Endothelial cell of umbilical vein (primary cell): ENCODE data around the gene GAS7. TPM values are rescaled to one million over a fixed set of nuclear protein-coding genes. Genes with fewer than 3 reads are reported as not detected.

Experiments used
- BruUV-seq: library from RNA; stranded (reverse); fragments of 400-500 nt; replicated peaks from 2 replicates; lab custom pipeline; 2021; lab: Mats Ljungman, UMichigan
- CTCF ChIA-PET: fragments of 300-600, 350-600 bp; sonication (Branson Sonifier 250); formaldehyde crosslinking; loops from one replicate; lab custom pipeline; 2021; ENCODE audit warnings: antibody characterized with exemption, inconsistent platforms; lab: Charles Lee
- POLR2A ChIA-PET: fragments of 300-600, 350-600 bp; sonication (Branson Sonifier 250); formaldehyde crosslinking; loops from one replicate; lab custom pipeline; 2021; ENCODE audit warnings: antibody characterized with exemption, inconsistent platforms; lab: Charles Lee
- DNase-seq: peaks from one replicate; pipeline ENCODE4 v3.0.0-alpha.2; 2011; ENCODE audit warnings: low read depth, low spot score
- FAIRE-seq: peaks from 2 replicates; lab custom pipeline; 2011; peaks lifted over from hg19 to GRCh38; lab: Jason Lieb, UNC
- H2AFZ ChIP-seq: 2 replicates; pipeline ENCODE4 v1.6.0; 2012; ENCODE audit warnings: low read depth, low read length, control low read depth, inconsistent platforms
- H3K27ac ChIP-seq: 2 replicates; pipeline ENCODE4 v1.5.1; 2011; ENCODE audit warnings: low read depth, mild to moderate bottlenecking, control low read depth, low read length, moderate library complexity; ENCODE audit not compliant: insufficient read depth
- H3K27me3 ChIP-seq, 2 experiments: 2 replicates each; pipeline versions ENCODE4 v1.6.0 to v1.6.1; 2011; ENCODE audit warnings: low read length in 2 of 2, mixed read lengths in 1 of 2; ENCODE audit not compliant: control insufficient read depth in 2 of 2, insufficient read depth in 2 of 2
- H3K36me3 ChIP-seq, 2 experiments: 2 replicates in 1 of 2; 3 replicates in 1 of 2; pipeline ENCODE4 v1.5.1; 2011; ENCODE audit warnings: low read length in 2 of 2, mild to moderate bottlenecking in 1 of 2, moderate library complexity in 1 of 2; ENCODE audit not compliant: control insufficient read depth in 2 of 2, insufficient read depth in 2 of 2; ENCODE audit errors: extremely low read depth in 1 of 2
- H3K4me1 ChIP-seq: 3 replicates; pipeline ENCODE4 v1.5.1; 2011; ENCODE audit warnings: mild to moderate bottlenecking, low read length; ENCODE audit not compliant: control insufficient read depth, insufficient read depth; ENCODE audit errors: extremely low read depth
- H3K4me2 ChIP-seq: 2 replicates; pipeline ENCODE4 v1.6.1; 2011; ENCODE audit warnings: low read length, control low read depth, mixed read lengths; ENCODE audit not compliant: insufficient read depth
- H3K4me3 ChIP-seq, 3 experiments: fragments of 200-600 bp in 1 of 3; sonication (generic), shearing (Covaris generic) in 1 of 3; replicated peaks in 1 of 3; 2 replicates each; pipeline ENCODE4 v1.5.1; 2011 to 2016; ENCODE audit warnings: control low read depth in 3 of 3, low read length in 3 of 3, mild to moderate bottlenecking in 2 of 3, inconsistent platforms in 1 of 3, low read depth in 1 of 3, moderate library complexity in 1 of 3; ENCODE audit not compliant: insufficient read depth in 1 of 3
- H3K79me2 ChIP-seq: 2 replicates; pipeline ENCODE4 v1.6.0; 2012; ENCODE audit warnings: low read length, inconsistent platforms; ENCODE audit not compliant: control insufficient read depth, insufficient read depth
- H3K9ac ChIP-seq: replicated peaks from 2 replicates; pipeline ENCODE3; 2011; ENCODE audit warnings: low read length, control low read depth; ENCODE audit not compliant: insufficient read depth; ENCODE audit errors: extremely low read depth
- H3K9me1 ChIP-seq: replicated peaks from 3 replicates; pipeline ENCODE4 v1.6.0; 2011; ENCODE audit warnings: mild to moderate bottlenecking, low read length; ENCODE audit not compliant: control insufficient read depth, insufficient read depth; ENCODE audit errors: extremely low read depth
- H3K9me3 ChIP-seq: replicated peaks from 2 replicates; pipeline ENCODE4 v1.5.1; 2012; ENCODE audit warnings: low read length, inconsistent platforms; ENCODE audit not compliant: control insufficient read depth, insufficient read depth
- H4K20me1 ChIP-seq: replicated peaks from 2 replicates; pipeline ENCODE3; 2011; ENCODE audit warnings: mild to moderate bottlenecking, low read length; ENCODE audit not compliant: control insufficient read depth, insufficient read depth; ENCODE audit errors: extremely low read depth
- EZH2 ChIP-seq: IDR thresholded peaks from 2 replicates; pipeline ENCODE4 v1.6.1; 2012; ENCODE audit warnings: borderline replicate concordance, low read depth, mild to moderate bottlenecking, moderate library complexity, low read length, inconsistent platforms; ENCODE audit not compliant: severe bottlenecking
- FOS ChIP-seq: IDR thresholded peaks from 2 replicates; pipeline ENCODE4 v1.6.1; 2011; ENCODE audit warnings: mild to moderate bottlenecking, low read length, moderate library complexity, borderline replicate concordance; ENCODE audit not compliant: insufficient read depth
- GATA2 ChIP-seq: IDR thresholded peaks from 2 replicates; pipeline ENCODE4 v1.7.0; 2011; ENCODE audit warnings: low read depth, mild to moderate bottlenecking, moderate library complexity, mixed read lengths, low read length; ENCODE audit not compliant: insufficient read length, insufficient read depth
- JUN ChIP-seq: IDR thresholded peaks from 2 replicates; pipeline ENCODE4 v1.6.1; 2011; ENCODE audit warnings: borderline replicate concordance, low read depth; ENCODE audit not compliant: insufficient read length, insufficient read depth
- MAX ChIP-seq: IDR thresholded peaks from 2 replicates; pipeline ENCODE4 v1.6.1; 2011; ENCODE audit not compliant: insufficient read depth, insufficient read length
- MYC ChIP-seq: IDR thresholded peaks from one replicate; pipeline ENCODE4 v1.6.1; 2011; ENCODE audit warnings: mild to moderate bottlenecking, low read depth, low read length
- POLR2A ChIP-seq: IDR thresholded peaks from 2 replicates; pipeline ENCODE4 v1.6.1; 2012; ENCODE audit warnings: low read depth, mild to moderate bottlenecking, control low read depth, low read length
- POLR2AphosphoS5 ChIP-seq: IDR thresholded peaks from 2 replicates; pipeline ENCODE4 v1.6.1; 2012; ENCODE audit warnings: low read depth, mild to moderate bottlenecking, control low read depth, low read length, moderate library complexity; ENCODE audit not compliant: insufficient read depth
- dilution Hi-C: fragments of 300-500 bp; cut with MboI; formaldehyde crosslinking; loops from one replicate; pipeline ENCODE4 v1.15.0; 2019; ENCODE audit warnings: low sequenced_read_pairs; ENCODE audit not compliant: extremely low pct_ligation_motif_present
- intact Hi-C: fragments of 100-400 bp; cut with micrococcal nuclease; formaldehyde crosslinking; loops from one replicate; pipeline ENCODE4 v1.10.0; 2022
- polyA plus RNA-seq, 4 experiments: library from polyadenylated mRNA; depleted of rRNA in 3 of 4; stranded (reverse) in 3 of 4; unstranded in 1 of 4; fragments of >200 nt; gene quantifications; 2 replicates each; pipeline versions ENCODE4 v1.2.1 to v1.2.3, GENCODE V29; 2011 to 2012; ENCODE audit warnings: missing spikeins in 1 of 4
- total RNA-seq: library from RNA; stranded (reverse); gene quantifications from 2 replicates; pipeline ENCODE4 v1.2.3, GENCODE V29; 2021
- TF ChIP-seq, protein P1 (sequence below), 2 donors: IDR thresholded peaks; 1 replicate in 1 of 2; 2 replicates in 1 of 2; pipeline ENCODE4 v1.5.1; 2011; ENCODE audit warnings: low read length in 2 of 2, mild to moderate bottlenecking in 2 of 2, moderate library complexity in 2 of 2, control low read depth in 1 of 2, inconsistent platforms in 1 of 2, low read depth in 1 of 2; ENCODE audit not compliant: insufficient read depth in 1 of 2; ENCODE audit errors: extremely low read depth in 1 of 2

The GAS7 gene
- total and polyA plus RNA-seq, 2 donors (not counting 3 experiments of a cell fraction or from before 2014, with no cell fraction given) = not detected

- ChIA-PET POLR2A (no interaction called here), CTCF (no interaction called here)
- Histone ChIP-seq H2AFZ (no peak overlapping the region), H3K9me3 (peaks cover under 1% of the 10 kb centered on the region), H3K4me1 (no peaks in the 10 kb centered on the region), H3K36me3 (no peaks in the 10 kb centered on the region), H3K9ac (no peak overlapping the region), H3K4me3 (no peak overlapping the region), H3K9me1 (no peaks in the 10 kb centered on the region), H3K27me3 (no peaks in the 10 kb centered on the region), H3K4me2 (no peak overlapping the region), H4K20me1 (no peaks in the 10 kb centered on the region), H3K79me2 (no peaks in the 10 kb centered on the region), H3K27ac (no peak overlapping the region)
- TF ChIP-seq FOS = no peak
- TF ChIP-seq, protein P1, sequence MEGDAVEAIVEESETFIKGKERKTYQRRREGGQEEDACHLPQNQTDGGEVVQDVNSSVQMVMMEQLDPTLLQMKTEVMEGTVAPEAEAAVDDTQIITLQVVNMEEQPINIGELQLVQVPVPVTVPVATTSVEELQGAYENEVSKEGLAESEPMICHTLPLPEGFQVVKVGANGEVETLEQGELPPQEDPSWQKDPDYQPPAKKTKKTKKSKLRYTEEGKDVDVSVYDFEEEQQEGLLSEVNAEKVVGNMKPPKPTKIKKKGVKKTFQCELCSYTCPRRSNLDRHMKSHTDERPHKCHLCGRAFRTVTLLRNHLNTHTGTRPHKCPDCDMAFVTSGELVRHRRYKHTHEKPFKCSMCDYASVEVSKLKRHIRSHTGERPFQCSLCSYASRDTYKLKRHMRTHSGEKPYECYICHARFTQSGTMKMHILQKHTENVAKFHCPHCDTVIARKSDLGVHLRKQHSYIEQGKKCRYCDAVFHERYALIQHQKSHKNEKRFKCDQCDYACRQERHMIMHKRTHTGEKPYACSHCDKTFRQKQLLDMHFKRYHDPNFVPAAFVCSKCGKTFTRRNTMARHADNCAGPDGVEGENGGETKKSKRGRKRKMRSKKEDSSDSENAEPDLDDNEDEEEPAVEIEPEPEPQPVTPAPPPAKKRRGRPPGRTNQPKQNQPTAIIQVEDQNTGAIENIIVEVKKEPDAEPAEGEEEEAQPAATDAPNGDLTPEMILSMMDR (IDR thresholded peaks at IDR 0.05; ENCODE audit: extremely low read depth in 1 of 2, insufficient read depth in 1 of 2, low read depth in 1 of 2, low read length in 2 of 2) = no peak
- no peak for TF ChIP-seq POLR2AphosphoS5
- TF ChIP-seq GATA2 = no peak
- no peak for TF ChIP-seq MYC
- no peak for TF ChIP-seq EZH2
- TF ChIP-seq JUN = no peak
- no peak for TF ChIP-seq MAX
- TF ChIP-seq POLR2A = no peak
- no TSS peak for BruUV-seq
- FAIRE-seq (no peak), DNase-seq (no peak)
- intact Hi-C loops (no loop called here), dilution Hi-C loops (no loop called here)
These were observed 267.2 kb downstream of the GAS7 start for GRCh38 chr17:9931144-9931741.
